RWPE2 (cell line): ENCODE measurements around the gene ATF4.

ENCODE experiments used
- ATAC-seq: fragments of 200-7000 bp; cut with Tn5 transposase; 3 replicates; pipeline ENCODE4 v1.9.1; 2021; ENCODE audit warnings: low read depth
- DNase-seq: peaks from one replicate; pipeline ENCODE4 v3.0.0-alpha.2; 2020; ENCODE audit warnings: low spot score
- H3K27ac ChIP-seq: fragments of 450-650 bp; 2 replicates; pipeline ENCODE4 v1.5.1; 2017; ENCODE audit warnings: mild to moderate bottlenecking; ENCODE audit not compliant: poor library complexity, severe bottlenecking
- H3K27me3 ChIP-seq: fragments of 250-450 bp; sonication (Bioruptor Pico); 2 replicates; pipeline ENCODE4 v1.5.1; 2021; ENCODE audit warnings: mild to moderate bottlenecking, moderate library complexity; ENCODE audit not compliant: insufficient read depth, poor library complexity, severe bottlenecking
- H3K36me3 ChIP-seq: fragments of 250-450 bp; sonication (Bioruptor Pico); 2 replicates; pipeline ENCODE4 v1.5.1; 2020; ENCODE audit warnings: low read depth, mild to moderate bottlenecking, moderate library complexity
- H3K4me1 ChIP-seq: fragments of 250-450 bp; sonication (Bioruptor Pico); 2 replicates; pipeline ENCODE4 v1.5.1; 2021; ENCODE audit warnings: mild to moderate bottlenecking, moderate library complexity; ENCODE audit not compliant: insufficient read depth, poor library complexity, severe bottlenecking
- H3K4me3 ChIP-seq: fragments of 250-450 bp; sonication (Bioruptor Pico); 2 replicates; pipeline ENCODE4 v1.5.1; 2021; ENCODE audit warnings: mild to moderate bottlenecking, moderate library complexity; ENCODE audit not compliant: severe bottlenecking
- H3K9me3 ChIP-seq: fragments of 250-450 bp; sonication (Bioruptor Pico); 2 replicates; pipeline ENCODE4 v1.5.1; 2021; ENCODE audit warnings: mild to moderate bottlenecking, moderate library complexity; ENCODE audit not compliant: severe bottlenecking
- TF ChIP-seq, protein P1 (sequence below): fragments of 450-650 bp; IDR thresholded peaks from one replicate; pipeline ENCODE4 v1.5.1; 2017; ENCODE audit warnings: mild to moderate bottlenecking, moderate library complexity; ENCODE audit not compliant: poor library complexity, severe bottlenecking

Gene ATF4

GRCh38 chr22:39515266-39516050 is 4.9 kb upstream of the ATF4 start:
- ATAC-seq = no peak

DNA sequence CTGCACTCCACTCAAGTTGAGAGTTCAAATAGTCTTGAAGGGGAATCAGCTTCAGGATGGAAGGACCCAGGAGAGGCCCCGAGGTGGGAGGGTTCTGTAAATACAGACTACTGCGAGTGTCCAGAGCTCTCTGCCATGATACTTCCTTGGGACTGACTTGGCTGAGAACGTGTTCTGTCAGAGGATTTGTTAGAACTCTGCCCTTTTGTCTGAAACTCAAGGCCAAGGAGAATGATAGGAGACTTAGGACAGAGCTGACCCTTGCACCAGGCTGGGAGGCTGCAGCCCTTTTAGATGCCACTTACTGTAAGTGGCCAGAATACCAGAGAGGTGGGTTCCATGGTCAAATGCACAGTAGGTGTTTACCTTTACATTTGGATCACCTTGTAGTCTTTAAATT is 2.9 kb upstream of the ATF4 start:
- H3K27ac ChIP-seq = no peak overlapping the region
- peaks cover 62% of the 10 kb centered on the region for H3K36me3 ChIP-seq
- ATAC-seq (no peak), DNase-seq (no peak)
- H3K4me3 ChIP-seq = no peak overlapping the region
- no peaks in the 10 kb centered on the region for H3K9me3 ChIP-seq
- no peaks in the 10 kb centered on the region for H3K27me3 ChIP-seq
- TF ChIP-seq, protein P1, sequence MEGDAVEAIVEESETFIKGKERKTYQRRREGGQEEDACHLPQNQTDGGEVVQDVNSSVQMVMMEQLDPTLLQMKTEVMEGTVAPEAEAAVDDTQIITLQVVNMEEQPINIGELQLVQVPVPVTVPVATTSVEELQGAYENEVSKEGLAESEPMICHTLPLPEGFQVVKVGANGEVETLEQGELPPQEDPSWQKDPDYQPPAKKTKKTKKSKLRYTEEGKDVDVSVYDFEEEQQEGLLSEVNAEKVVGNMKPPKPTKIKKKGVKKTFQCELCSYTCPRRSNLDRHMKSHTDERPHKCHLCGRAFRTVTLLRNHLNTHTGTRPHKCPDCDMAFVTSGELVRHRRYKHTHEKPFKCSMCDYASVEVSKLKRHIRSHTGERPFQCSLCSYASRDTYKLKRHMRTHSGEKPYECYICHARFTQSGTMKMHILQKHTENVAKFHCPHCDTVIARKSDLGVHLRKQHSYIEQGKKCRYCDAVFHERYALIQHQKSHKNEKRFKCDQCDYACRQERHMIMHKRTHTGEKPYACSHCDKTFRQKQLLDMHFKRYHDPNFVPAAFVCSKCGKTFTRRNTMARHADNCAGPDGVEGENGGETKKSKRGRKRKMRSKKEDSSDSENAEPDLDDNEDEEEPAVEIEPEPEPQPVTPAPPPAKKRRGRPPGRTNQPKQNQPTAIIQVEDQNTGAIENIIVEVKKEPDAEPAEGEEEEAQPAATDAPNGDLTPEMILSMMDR = no peak
- no peaks in the 10 kb centered on the region for H3K4me1 ChIP-seq

More at GRCh38 chr22:39515266-39516050, 4.9 kb upstream of the ATF4 start:
- Histone ChIP-seq H3K36me3 (peaks cover 60% of the 10 kb centered on the region), H3K4me1 (no peaks in the 10 kb centered on the region), H3K9me3 (no peaks in the 10 kb centered on the region), H3K4me3 (no peak overlapping the region), H3K27ac (no peak overlapping the region), H3K27me3 (no peaks in the 10 kb centered on the region)
- no peak for DNase-seq
- TF ChIP-seq, protein P1 = no peak

GRCh38 chr22:39518144-39518786 is 2.1 kb upstream of the ATF4 start:
- H3K36me3 ChIP-seq = peaks cover 65% of the 10 kb centered on the region
- TF ChIP-seq, protein P1 = no peak
- ATAC-seq = no peak
- no peak for DNase-seq
- H3K4me3 ChIP-seq = no peak overlapping the region
- H3K9me3 ChIP-seq = no peaks in the 10 kb centered on the region
- H3K4me1 ChIP-seq = no peaks in the 10 kb centered on the region
- peak overlapping the region; percentile 96 for H3K27ac ChIP-seq
- no peaks in the 10 kb centered on the region for H3K27me3 ChIP-seq

DNA sequence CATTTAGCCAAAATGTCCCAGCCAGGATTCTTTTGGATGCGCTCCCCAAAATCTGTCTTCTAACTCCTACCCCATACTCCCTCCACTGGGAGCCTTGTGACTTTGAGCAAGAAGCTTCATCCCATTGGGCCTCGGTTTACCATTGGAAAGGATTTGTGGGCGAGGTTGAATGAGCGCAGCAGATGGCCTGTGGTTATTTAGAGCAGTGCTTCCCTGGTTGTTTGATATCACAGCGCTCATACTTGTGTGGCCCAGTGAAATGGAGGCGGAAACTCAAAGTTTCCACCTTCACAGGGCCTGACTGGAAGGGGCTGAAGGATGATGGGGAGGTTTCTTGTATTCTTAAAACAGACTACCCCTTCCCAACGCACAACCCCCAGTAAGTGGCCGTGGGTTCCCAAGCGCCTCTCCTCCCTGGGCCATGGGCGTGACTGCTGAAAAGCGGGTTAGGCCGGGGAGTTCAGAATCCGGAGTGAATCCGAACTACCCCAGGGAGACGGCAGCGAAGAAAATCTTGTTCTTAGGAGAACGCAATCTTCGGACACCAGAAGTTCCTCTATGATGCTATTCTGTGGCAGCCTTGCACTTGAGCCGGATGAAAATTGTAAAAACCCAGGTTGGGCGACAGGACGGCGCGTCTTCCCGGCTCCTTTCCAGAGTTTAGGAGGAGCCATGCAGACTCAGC is 1.2 kb upstream of the ATF4 start:
- no peaks in the 10 kb centered on the region for H3K4me1 ChIP-seq
- no peaks in the 10 kb centered on the region for H3K27me3 ChIP-seq
- H3K9me3 ChIP-seq = no peaks in the 10 kb centered on the region
- H3K4me3 ChIP-seq = peak overlapping the region; percentile 99
- H3K27ac ChIP-seq = peak overlapping the region; percentile 96
- H3K36me3 ChIP-seq = peaks cover 60% of the 10 kb centered on the region
- ATAC-seq (no peak; the same call in 2 of the 3 replicates), DNase-seq (no peak)
- TF ChIP-seq, protein P1 = no peak
